H1 (cell line): ENCODE results near the gene ARL8A. TPM values are rescaled to one million over a fixed set of nuclear protein-coding genes. Genes with fewer than 3 reads are reported as not detected.

Experiments used
- CTCF ChIA-PET: fragments of 300-600 bp; sonication (Branson Sonifier 250); formaldehyde crosslinking; loops from one replicate; lab custom pipeline; 2021; ENCODE audit not compliant: partially characterized antibody; lab: Charles Lee
- POLR2A ChIA-PET: fragments of 300-600 bp; sonication (Branson Sonifier 250); formaldehyde crosslinking; loops from one replicate; lab custom pipeline; 2021; ENCODE audit warnings: inconsistent platforms; ENCODE audit not compliant: partially characterized antibody; lab: Charles Lee
- DNase-seq, 2 experiments: peaks; one replicate each; pipeline versions ENCODE4 v3.0.0 to v3.0.0-alpha.2; 2010 to 2022; ENCODE audit warnings: low spot score in 2 of 2, low read depth in 1 of 2, mixed read lengths in 1 of 2
- FAIRE-seq: peaks from 2 replicates; lab custom pipeline; 2011; peaks lifted over from hg19 to GRCh38; lab: Jason Lieb, UNC
- H2AFZ ChIP-seq: 2 replicates; pipeline ENCODE4 v1.8.1; 2012; ENCODE audit warnings: low read length, inconsistent platforms
- H2AK5ac ChIP-seq: 2 replicates; pipeline ENCODE4 v1.6.1; 2013; ENCODE audit warnings: low read depth, low read length
- H2BK120ac ChIP-seq: replicated peaks from 2 replicates; pipeline ENCODE3; 2013; ENCODE audit warnings: low read depth, low read length, inconsistent platforms
- H2BK12ac ChIP-seq: 2 replicates; pipeline ENCODE4 v1.6.1; 2013; ENCODE audit warnings: low read depth, low read length
- H2BK15ac ChIP-seq: 2 replicates; pipeline ENCODE4 v1.6.1; 2013; ENCODE audit warnings: low read length
- H2BK20ac ChIP-seq: 2 replicates; pipeline ENCODE4 v1.6.1; 2013; ENCODE audit warnings: low read length
- H2BK5ac ChIP-seq: 2 replicates; pipeline ENCODE4 v1.6.1; 2013; ENCODE audit warnings: low read depth, low read length
- H3K14ac ChIP-seq: 2 replicates; pipeline ENCODE4 v1.6.1; 2013; ENCODE audit warnings: inconsistent platforms; ENCODE audit not compliant: insufficient read length
- H3K18ac ChIP-seq: 2 replicates; pipeline ENCODE4 v1.6.1; 2013; ENCODE audit warnings: low read length; ENCODE audit errors: extremely low read depth
- H3K23ac ChIP-seq: 2 replicates; pipeline ENCODE4 v1.6.1; 2013; ENCODE audit warnings: inconsistent platforms; ENCODE audit not compliant: insufficient read length
- H3K23me2 ChIP-seq: 2 replicates; pipeline ENCODE4 v1.6.1; 2013; ENCODE audit warnings: low read depth, low read length
- H3K27ac ChIP-seq: 2 replicates; pipeline ENCODE4 v1.6.1; 2011; ENCODE audit warnings: low read depth, low read length, inconsistent platforms
- H3K27me3 ChIP-seq, 4 experiments: replicated peaks in 1 of 4; 1 replicate in 1 of 4; 2 replicates in 3 of 4; pipeline versions ENCODE4 v1.6.1 to v1.8.1; 2011 to 2013; ENCODE audit warnings: low read length in 3 of 4, mild to moderate bottlenecking in 3 of 4, inconsistent platforms in 2 of 4, mixed read lengths in 2 of 4, moderate library complexity in 1 of 4; ENCODE audit not compliant: control insufficient read depth in 3 of 4, insufficient read depth in 3 of 4; ENCODE audit errors: extremely low read depth in 1 of 4
- H3K36me3 ChIP-seq, 4 experiments: 2 replicates each; pipeline versions ENCODE4 v1.6.1 to v1.8.1; 2011 to 2013; ENCODE audit warnings: mild to moderate bottlenecking in 4 of 4, low read length in 3 of 4, moderate library complexity in 2 of 4, control low read depth in 1 of 4, inconsistent platforms in 1 of 4; ENCODE audit not compliant: insufficient read depth in 4 of 4, control insufficient read depth in 2 of 4
- H3K4ac ChIP-seq: replicated peaks from 2 replicates; pipeline ENCODE3; 2013; ENCODE audit warnings: low read length, low read depth, mixed read lengths, inconsistent platforms; ENCODE audit not compliant: insufficient read length
- H3K4me1 ChIP-seq, 4 experiments: replicated peaks in 1 of 4; 1 replicate in 1 of 4; 2 replicates in 3 of 4; pipeline versions ENCODE4 v1.6.1 to v1.8.1; 2011 to 2013; ENCODE audit warnings: low read length in 3 of 4, inconsistent platforms in 2 of 4, mixed read lengths in 1 of 4; ENCODE audit not compliant: insufficient read depth in 4 of 4, control insufficient read depth in 3 of 4
- H3K4me2 ChIP-seq, 2 experiments: 2 replicates each; pipeline versions ENCODE4 v1.6.1 to v1.8.1; 2011 to 2013; ENCODE audit warnings: low read depth in 2 of 2, low read length in 2 of 2, control low read depth in 1 of 2, inconsistent platforms in 1 of 2, mild to moderate bottlenecking in 1 of 2; ENCODE audit not compliant: insufficient read depth in 1 of 2
- H3K4me3 ChIP-seq, 4 experiments: fragments of 200-600, 300-600 bp in 1 of 4; sonication (generic), shearing (Covaris generic), sonication (Bioruptor Twin) in 1 of 4; 2 replicates each; pipeline versions ENCODE4 v1.5.1 to v1.8.1; 2011 to 2016; ENCODE audit warnings: low read length in 4 of 4, low read depth in 3 of 4, control low read depth in 2 of 4, inconsistent platforms in 2 of 4, mild to moderate bottlenecking in 2 of 4, mixed read lengths in 1 of 4, moderate library complexity in 1 of 4; ENCODE audit not compliant: insufficient read depth in 2 of 4; ENCODE audit errors: extremely low read depth in 1 of 4
- H3K56ac ChIP-seq: replicated peaks from 2 replicates; pipeline ENCODE3; 2013; ENCODE audit warnings: low read depth, mild to moderate bottlenecking, mixed read lengths, low read length, inconsistent platforms; ENCODE audit not compliant: insufficient read length
- H3K79me1 ChIP-seq: 2 replicates; pipeline ENCODE4 v1.6.1; 2013; ENCODE audit warnings: low read depth, low read length, control low read depth
- H3K79me2 ChIP-seq, 2 experiments: 2 replicates each; pipeline versions ENCODE4 v1.6.1 to v1.8.1; 2012 to 2013; ENCODE audit warnings: low read length in 2 of 2, mild to moderate bottlenecking in 2 of 2, inconsistent platforms in 1 of 2; ENCODE audit not compliant: insufficient read depth in 2 of 2, control insufficient read depth in 1 of 2
- H3K9ac ChIP-seq, 4 experiments: replicated peaks in 1 of 4; 1 replicate in 1 of 4; 2 replicates in 3 of 4; pipeline versions ENCODE4 v1.6.1 to v1.8.1; 2011 to 2013; ENCODE audit warnings: low read depth in 3 of 4, low read length in 3 of 4, control low read depth in 2 of 4, mild to moderate bottlenecking in 2 of 4, moderate library complexity in 2 of 4, inconsistent platforms in 1 of 4; ENCODE audit errors: extremely low read depth in 1 of 4
- H3K9me3 ChIP-seq, 2 experiments: 2 replicates each; pipeline versions ENCODE4 v1.6.1 to v1.8.1; 2012 to 2013; ENCODE audit warnings: mild to moderate bottlenecking in 2 of 2, moderate library complexity in 2 of 2, control low read depth in 1 of 2, inconsistent platforms in 1 of 2, low read depth in 1 of 2, low read length in 1 of 2, mixed read lengths in 1 of 2; ENCODE audit not compliant: insufficient read depth in 2 of 2
- H4K20me1 ChIP-seq, 2 experiments: replicated peaks in 1 of 2; 2 replicates each; pipeline versions ENCODE3 to v1.8.1; 2011 to 2013; ENCODE audit warnings: inconsistent platforms in 2 of 2, low read length in 2 of 2, mild to moderate bottlenecking in 1 of 2; ENCODE audit not compliant: insufficient read depth in 2 of 2, control insufficient read depth in 1 of 2
- H4K5ac ChIP-seq: 2 replicates; pipeline ENCODE4 v1.6.1; 2013; ENCODE audit warnings: low read length, low read depth, mixed read lengths, inconsistent platforms; ENCODE audit not compliant: insufficient read length
- H4K8ac ChIP-seq: 2 replicates; pipeline ENCODE4 v1.8.0; 2013; ENCODE audit warnings: mild to moderate bottlenecking, moderate library complexity, low read length, inconsistent platforms; ENCODE audit not compliant: insufficient read depth; ENCODE audit errors: extremely low read depth
- H4K91ac ChIP-seq: replicated peaks from 2 replicates; pipeline ENCODE3; 2013; ENCODE audit warnings: low read length, mixed read lengths, inconsistent platforms; ENCODE audit not compliant: insufficient read length
- ATF2 ChIP-seq: IDR thresholded peaks from 2 replicates; pipeline ENCODE4 v1.6.1; 2012; ENCODE audit warnings: low read length, inconsistent platforms
- CEBPB ChIP-seq: IDR thresholded peaks from 2 replicates; pipeline ENCODE4 v1.6.1; 2012; ENCODE audit warnings: low read depth, low read length
- HDAC6 ChIP-seq: IDR thresholded peaks from one replicate; pipeline ENCODE4 v1.7.1; 2012; ENCODE audit warnings: low read depth, mild to moderate bottlenecking, inconsistent platforms, low read length, moderate library complexity
- JUN ChIP-seq: IDR thresholded peaks from 2 replicates; pipeline ENCODE4 v1.6.1; 2011; ENCODE audit warnings: low read depth, mild to moderate bottlenecking, improper control_type of control experiment, low read length
- KDM5A ChIP-seq: fragments of 200-600 bp; IDR thresholded peaks from 2 replicates; pipeline ENCODE4 v1.7.1; 2012; ENCODE audit warnings: mild to moderate bottlenecking, low read length, inconsistent platforms, mixed read lengths
- MAX ChIP-seq: IDR thresholded peaks from 2 replicates; pipeline ENCODE4 v1.6.1; 2012; ENCODE audit warnings: inconsistent platforms
- POU5F1 ChIP-seq: IDR thresholded peaks from 2 replicates; pipeline ENCODE4 v1.6.1; 2011; ENCODE audit warnings: low read depth, mild to moderate bottlenecking, low read length, moderate library complexity
- RFX5 ChIP-seq: IDR thresholded peaks from 2 replicates; pipeline ENCODE4 v1.6.1; 2011; ENCODE audit warnings: low read depth, low read length, improper control_type of control experiment, borderline replicate concordance
- SAP30 ChIP-seq: fragments of 300-600 bp; sonication (generic); IDR thresholded peaks from 2 replicates; pipeline ENCODE4 v1.7.1; 2012; ENCODE audit warnings: low read length, moderate library complexity, mild to moderate bottlenecking, inconsistent platforms; ENCODE audit not compliant: insufficient read depth, insufficient replicate concordance
- SP1 ChIP-seq: IDR thresholded peaks from 2 replicates; pipeline ENCODE4 v1.6.1; 2011; ENCODE audit warnings: low read depth, low read length
- SP4 ChIP-seq: IDR thresholded peaks from 2 replicates; pipeline ENCODE4 v1.6.1; 2012; ENCODE audit warnings: low read length, inconsistent platforms
- TAF1 ChIP-seq: IDR thresholded peaks from 2 replicates; pipeline ENCODE4 v1.6.1; 2011; ENCODE audit warnings: mild to moderate bottlenecking, low read depth, low read length
- ZNF274 ChIP-seq: IDR thresholded peaks from 2 replicates; pipeline ENCODE4 v1.7.0; 2012; ENCODE audit warnings: low read length, borderline replicate concordance; ENCODE audit errors: extremely low read depth
- WGBS, 2 experiments: shearing (Covaris generic) in 1 of 2; methylation state at CpG; one replicate each; pipeline versions ENCODE4 v1.1.6 to v1.1.7; 2013 to 2015; ENCODE audit warnings: low lambda C conversion rate in 2 of 2, mixed read lengths in 2 of 2, inconsistent platforms in 1 of 2, low coverage in 1 of 2, missing lambda C conversion rate in 1 of 2; ENCODE audit not compliant: insufficient replicate concordance in 2 of 2, insufficient coverage in 1 of 2, insufficient read length in 1 of 2; ENCODE audit errors: extremely low coverage in 1 of 2, missing lambda C conversion rate in 1 of 2; 5-methylcytosine and 5-hydroxymethylcytosine counted together
- polyA plus RNA-seq, 7 experiments: library from polyadenylated mRNA; depleted of rRNA in 3 of 7; stranded (reverse) in 5 of 7; unstranded in 2 of 7; fragments of >200 nt in 5 of 7; fragments of 200-250 nt in 2 of 7; gene quantifications; 1 replicate in 5 of 7; 2 replicates in 1 of 7; 4 replicates in 1 of 7; pipeline versions ENCODE4 v1.2.1 to v1.2.3, GENCODE V29; 2011 to 2013; ENCODE audit warnings: missing spikeins in 2 of 7, mixed read lengths in 2 of 7
- total RNA-seq: library from RNA; stranded (reverse); fragmentation: NEBNext Ultra II Directional; extraction: Animal tissue kit (Norgen Biotek cat#: 25700); gene quantifications from 2 replicates; pipeline ENCODE4 v1.2.1, GENCODE V29; 2021

ARL8A gene
- total and polyA plus RNA-seq, 2 of the 8 experiments (the other 6 are each of a cell fraction or from before 2014, with no cell fraction given): 40.3 to 58.7 TPM

DNA sequence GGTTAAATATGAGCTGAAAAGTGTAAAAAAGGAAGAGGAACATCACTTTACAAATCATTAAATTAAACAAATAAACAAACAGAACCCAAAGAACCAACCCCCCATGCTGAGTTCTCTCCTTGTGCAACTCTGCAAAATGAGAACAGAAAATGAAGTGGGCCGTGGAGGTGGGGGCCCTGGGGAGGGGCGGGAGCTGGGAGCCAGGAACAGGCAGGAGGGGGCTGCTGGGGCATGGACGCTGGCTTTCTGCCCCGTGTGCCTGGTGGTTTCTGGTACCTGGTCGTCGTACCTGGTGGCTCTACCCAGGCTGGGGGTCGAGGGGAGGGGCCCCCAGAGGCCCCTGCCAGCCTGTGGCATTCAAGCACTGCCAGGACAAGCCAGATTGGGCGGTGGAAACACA, 11.0 kb downstream of the ARL8A start:
- WGBS, 2 experiments: 79% methylated on average over 3 of the region's 8 CpGs; no CpG with 5 or more reads in 1 of the 2 experiments
- Histone ChIP-seq H3K4me2 (no peak overlapping the region), H3K79me2 (peaks cover 0 to 4% of the 10 kb centered on the region in 2 experiments; a peak in 2 of 4 replicates), H2BK12ac (no peak overlapping the region), H3K9me3 (no peaks in the 10 kb centered on the region), H3K4me1 (peaks cover 0 to 11% (median 4%) of the 10 kb centered on the region in 4 experiments; a peak in 3 of 7 replicates), H2BK20ac (no peak overlapping the region), H3K23me2 (no peaks in the 10 kb centered on the region), H3K27ac (no peak overlapping the region), H3K27me3 (no peaks in the 10 kb centered on the region; a peak in 1 of 7 replicates), H4K5ac (no peak overlapping the region), H3K18ac (no peak overlapping the region), H2BK120ac (no peak overlapping the region), H2AK5ac (no peak overlapping the region), H3K56ac (no peak overlapping the region), H3K36me3 (peaks cover 3 to 32% (median 10%) of the 10 kb centered on the region in 4 experiments; a peak in 5 of 8 replicates), H4K20me1 (peaks cover 0 to 8% of the 10 kb centered on the region in 2 experiments), H4K8ac (no peak overlapping the region; the same call in 1 of the 2 replicates), H3K9ac (no peak overlapping the region), H3K14ac (no peak overlapping the region), H3K79me1 (no peaks in the 10 kb centered on the region), H3K4me3 (no peak overlapping the region), H2AFZ (no peak overlapping the region), H2BK15ac (no peak overlapping the region), H3K23ac (no peak overlapping the region), H2BK5ac (no peak overlapping the region), H4K91ac (no peak overlapping the region), H3K4ac (no peak overlapping the region)
- ChIA-PET POLR2A (interaction anchor here (2.3 to 2.4 kb wide), 2 partner anchors 10 to 122 kb away, joined by 11 to 14 read pairs; partner anchors contain the start of gene ELF3), CTCF (interaction anchor here (1.0 to 29.2 kb wide), 6 partner anchors 11 to 129 kb away, joined by 3 to 1014 read pairs (median 20); partner anchors contain the start of genes ELF3 and GPR37L1)
- DNase-seq (no peak), FAIRE-seq (no peak)
- TF ChIP-seq CEBPB (no peak), SP4 (no peak), MAX (no peak), ATF2 (no peak), HDAC6 (no peak), JUN (no peak), TAF1 (no peak), KDM5A (no peak), RFX5 (no peak), POU5F1 (no peak), SP1 (no peak), SAP30 (no peak), ZNF274 (no peak)
